NB4 (cell line): ENCODE data around the gene BRD3.

ENCODE experiments used
- DNase-seq: peaks from one replicate; pipeline ENCODE4 v3.0.0; 2010; ENCODE audit warnings: low read depth
- H3K4me3 ChIP-seq: one replicate; pipeline ENCODE4 v1.5.1; 2011; ENCODE audit warnings: mild to moderate bottlenecking, low read depth, low read length, moderate library complexity
- MYC ChIP-seq: IDR thresholded peaks from 2 replicates; pipeline ENCODE4 v1.6.1; 2011; ENCODE audit warnings: low read depth, low read length
- POLR2A ChIP-seq: IDR thresholded peaks from 2 replicates; pipeline ENCODE4 v1.6.1; 2011; ENCODE audit warnings: mild to moderate bottlenecking; ENCODE audit not compliant: insufficient read length; ENCODE audit errors: extremely low read depth
- TF ChIP-seq, protein P1 (sequence below): IDR thresholded peaks from one replicate; pipeline ENCODE4 v1.5.1; 2012; ENCODE audit warnings: low read depth, low read length
- TF ChIP-seq, protein P2 (sequence below): IDR thresholded peaks from 2 replicates; pipeline ENCODE4 v1.6.1; 2011; ENCODE audit warnings: low read depth, low read length

Gene BRD3

DNA sequence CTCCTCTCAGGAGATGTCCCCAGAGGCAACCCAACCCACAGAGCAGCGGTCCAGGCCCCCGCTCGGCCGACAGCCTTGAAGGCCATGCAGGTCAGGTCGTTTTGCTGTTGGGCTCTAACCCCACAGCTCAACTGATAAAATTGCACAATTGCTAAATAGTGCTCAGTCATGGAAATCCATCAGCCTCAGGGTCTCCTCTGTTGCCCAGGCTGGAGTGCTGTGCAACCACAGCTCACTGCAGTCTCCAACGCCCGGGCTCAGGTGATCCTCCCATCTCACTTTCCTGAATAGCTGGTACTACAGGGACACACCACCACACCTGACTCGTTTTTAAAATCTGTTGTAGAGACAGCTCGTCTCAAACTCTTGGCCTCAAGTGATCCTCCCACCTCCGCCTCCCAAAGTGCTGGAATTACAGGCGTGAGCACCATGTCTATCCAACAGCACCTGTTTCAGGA lies 24.3 kb downstream of the BRD3 start:
- peak; percentile 53 for DNase-seq
- TF ChIP-seq MYC (no peak), POLR2A (no peak)
- TF ChIP-seq, protein P1, sequence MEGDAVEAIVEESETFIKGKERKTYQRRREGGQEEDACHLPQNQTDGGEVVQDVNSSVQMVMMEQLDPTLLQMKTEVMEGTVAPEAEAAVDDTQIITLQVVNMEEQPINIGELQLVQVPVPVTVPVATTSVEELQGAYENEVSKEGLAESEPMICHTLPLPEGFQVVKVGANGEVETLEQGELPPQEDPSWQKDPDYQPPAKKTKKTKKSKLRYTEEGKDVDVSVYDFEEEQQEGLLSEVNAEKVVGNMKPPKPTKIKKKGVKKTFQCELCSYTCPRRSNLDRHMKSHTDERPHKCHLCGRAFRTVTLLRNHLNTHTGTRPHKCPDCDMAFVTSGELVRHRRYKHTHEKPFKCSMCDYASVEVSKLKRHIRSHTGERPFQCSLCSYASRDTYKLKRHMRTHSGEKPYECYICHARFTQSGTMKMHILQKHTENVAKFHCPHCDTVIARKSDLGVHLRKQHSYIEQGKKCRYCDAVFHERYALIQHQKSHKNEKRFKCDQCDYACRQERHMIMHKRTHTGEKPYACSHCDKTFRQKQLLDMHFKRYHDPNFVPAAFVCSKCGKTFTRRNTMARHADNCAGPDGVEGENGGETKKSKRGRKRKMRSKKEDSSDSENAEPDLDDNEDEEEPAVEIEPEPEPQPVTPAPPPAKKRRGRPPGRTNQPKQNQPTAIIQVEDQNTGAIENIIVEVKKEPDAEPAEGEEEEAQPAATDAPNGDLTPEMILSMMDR: no peak
- TF ChIP-seq, protein P2, sequence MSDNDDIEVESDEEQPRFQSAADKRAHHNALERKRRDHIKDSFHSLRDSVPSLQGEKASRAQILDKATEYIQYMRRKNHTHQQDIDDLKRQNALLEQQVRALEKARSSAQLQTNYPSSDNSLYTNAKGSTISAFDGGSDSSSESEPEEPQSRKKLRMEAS: no peak

DNA sequence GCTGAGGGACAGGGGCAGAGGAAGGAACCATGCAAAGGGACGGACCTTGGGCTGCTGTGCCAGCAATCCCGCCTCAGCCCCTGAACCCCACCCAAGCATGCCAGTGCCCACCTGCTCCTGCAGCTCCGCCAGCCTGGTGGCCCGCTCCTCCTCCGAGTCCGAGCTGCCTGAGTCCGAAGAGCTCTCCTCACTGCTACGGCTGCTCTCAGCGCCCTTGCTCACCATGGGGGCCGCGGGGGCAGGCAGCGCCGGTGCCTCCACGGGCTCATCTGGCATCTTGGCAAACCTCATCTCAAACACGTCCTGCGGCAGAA lies 26.2 kb downstream of the BRD3 start:
- no peak for DNase-seq
- TF ChIP-seq, protein P2: no peak
- TF ChIP-seq POLR2A (no peak), MYC (no peak)
- TF ChIP-seq, protein P1: no peak
- H3K4me3 ChIP-seq: no peak overlapping the region

More for the DNA sequence above, 24.3 kb downstream of the BRD3 start:
- no peak overlapping the region for H3K4me3 ChIP-seq

DNA sequence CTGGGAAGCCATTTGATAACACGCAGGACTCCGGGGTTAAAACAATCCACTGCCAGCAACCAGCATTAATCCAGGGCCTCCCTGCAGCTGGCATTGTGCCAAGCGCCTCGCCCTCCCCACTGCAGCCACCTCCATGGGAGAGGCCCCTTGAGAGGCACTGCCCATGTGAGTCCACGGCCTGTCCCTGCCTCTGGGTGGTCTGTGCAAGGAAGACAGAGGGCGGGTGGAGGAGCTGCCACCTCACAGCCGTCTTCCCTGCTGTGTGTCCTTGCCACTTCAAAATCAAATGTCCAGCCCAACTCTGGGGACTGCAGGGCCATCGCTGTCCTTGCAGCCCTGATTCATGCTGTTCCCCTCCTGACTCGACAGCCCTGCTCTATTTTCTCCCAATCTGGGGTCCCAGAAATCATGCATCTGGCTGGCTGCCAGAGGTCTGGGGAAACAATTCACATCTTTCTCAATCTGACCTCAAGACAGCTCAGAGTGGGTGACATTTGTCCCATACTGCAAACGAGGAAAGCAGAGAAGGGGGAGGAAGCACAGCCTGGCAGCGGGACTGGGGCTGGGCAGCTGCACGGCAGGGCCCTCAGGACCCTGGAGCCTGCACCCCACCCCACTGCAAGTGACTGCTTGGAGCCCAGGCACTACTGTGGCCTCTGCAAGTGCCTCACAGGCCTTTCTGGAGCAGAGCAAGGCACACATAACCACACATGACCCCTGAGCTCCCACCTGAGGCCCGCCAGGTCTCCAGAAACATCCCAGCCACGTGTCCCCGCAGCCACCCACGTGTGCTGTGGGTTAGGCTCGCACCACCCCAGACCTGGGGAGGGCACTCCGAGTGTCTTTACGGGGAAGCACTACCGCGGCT lies 26.8 kb downstream of the BRD3 start:
- TF ChIP-seq, protein P2: no peak
- DNase-seq: no peak
- H3K4me3 ChIP-seq: no peak overlapping the region

DNA sequence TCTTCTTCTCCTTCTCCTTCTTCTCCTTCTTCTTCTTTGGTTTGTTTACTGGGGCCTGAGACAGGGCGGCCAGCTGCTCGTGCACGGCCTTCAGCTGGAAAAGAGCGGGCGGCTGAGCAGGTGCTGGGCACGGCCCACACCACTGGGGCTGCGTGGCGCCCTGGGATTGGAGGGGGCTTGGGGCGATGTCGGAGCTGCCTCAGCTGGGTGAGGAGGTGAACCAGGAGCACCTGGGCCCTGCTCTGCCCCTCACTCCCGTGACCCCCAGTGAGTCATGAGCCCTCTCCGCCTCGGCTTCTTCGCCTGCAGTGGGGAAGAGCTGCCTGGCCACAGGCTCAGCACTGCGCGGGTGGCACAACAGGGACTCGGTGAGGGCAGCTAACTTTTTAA lies 27.7 kb downstream of the BRD3 start:
- DNase-seq: no peak
- H3K4me3 ChIP-seq: no peak overlapping the region
- TF ChIP-seq, protein P2: no peak
- TF ChIP-seq POLR2A (no peak), MYC (no peak)
- TF ChIP-seq, protein P1: no peak

DNA sequence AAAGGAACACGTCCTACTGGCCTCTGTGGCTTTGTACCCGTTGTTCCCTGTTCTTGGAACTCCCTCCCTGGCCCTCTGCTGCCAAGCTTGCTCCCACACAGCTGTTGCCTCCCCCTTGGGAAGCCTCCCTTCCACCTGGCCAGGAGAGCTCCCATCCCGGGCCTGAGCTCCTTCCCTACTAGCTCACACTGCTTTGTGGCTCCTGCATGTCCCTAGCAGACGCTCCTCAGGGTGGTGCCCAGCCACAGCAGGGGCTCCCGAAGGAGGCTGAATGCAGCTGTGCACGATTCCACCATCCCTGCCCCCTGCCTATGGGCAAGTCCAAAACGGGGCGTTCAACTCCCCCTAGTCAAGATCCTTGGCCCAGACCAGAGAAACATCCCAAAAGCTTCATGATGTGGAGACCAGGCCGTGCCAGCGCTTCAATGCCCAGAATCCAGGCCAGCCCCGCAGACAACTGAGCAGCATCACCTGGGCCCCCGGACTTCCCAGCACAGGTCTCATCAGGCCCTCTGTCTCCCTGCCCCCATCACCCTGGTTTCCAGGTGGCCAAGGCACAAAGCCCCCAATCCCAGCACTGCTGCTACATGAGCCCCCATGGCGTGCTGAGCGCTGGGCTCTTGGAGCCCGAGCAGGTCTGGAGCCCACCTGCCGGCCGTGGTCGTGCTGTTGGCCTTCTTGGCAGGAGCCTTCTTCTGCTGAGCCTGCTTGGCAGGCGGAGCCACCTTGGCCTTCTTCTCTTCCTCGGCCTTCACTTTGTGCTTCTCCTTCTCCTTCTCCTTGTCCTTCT lies 28.2 kb downstream of the BRD3 start:
- TF ChIP-seq, protein P2: no peak
- no peak for TF ChIP-seq MYC
- no peak for TF ChIP-seq POLR2A
- TF ChIP-seq, protein P1: no peak
- no peak for DNase-seq
- no peak overlapping the region for H3K4me3 ChIP-seq

DNA sequence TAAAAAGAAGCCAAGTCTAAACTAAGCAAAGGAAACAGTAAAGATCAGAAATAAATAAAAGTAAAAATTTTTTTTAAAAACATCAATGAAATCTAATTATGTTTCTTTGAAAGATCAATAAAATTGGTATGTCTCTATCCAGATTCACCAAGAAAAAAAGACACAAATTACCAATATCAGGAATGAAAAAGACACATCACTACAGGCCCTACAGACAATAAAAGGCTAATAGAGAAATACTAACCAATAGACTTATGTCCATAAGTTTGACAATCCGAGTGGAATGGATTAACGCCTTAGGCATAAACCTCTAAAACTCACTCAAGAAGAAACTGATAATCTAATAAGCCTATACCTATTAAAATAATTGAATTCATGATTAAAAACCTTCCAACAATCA lies 30.2 kb downstream of the BRD3 start:
- no peak overlapping the region for H3K4me3 ChIP-seq
- TF ChIP-seq POLR2A (no peak), MYC (no peak)
- TF ChIP-seq, protein P1: no peak
- TF ChIP-seq, protein P2: no peak

More for the DNA sequence above, 30.2 kb downstream of the BRD3 start:
- no peak for DNase-seq
